OCI-LY7 (cell line): ENCODE data around the gene PRR5L.

ENCODE experiments used
- CTCF ChIP-seq: fragments of 200-600 bp; sonication (generic); conservative IDR thresholded peaks from 2 replicates; pipeline ENCODE4 v1.5.1; 2014; ENCODE audit warnings: mild to moderate bottlenecking, antibody characterized with exemption, low read length, moderate library complexity, mixed read lengths
- EZH2phosphoT487 ChIP-seq: fragments of 200-600 bp; sonication (generic); IDR thresholded peaks from 2 replicates; pipeline ENCODE4 v1.6.1; 2018; ENCODE audit warnings: low read depth, borderline replicate concordance, mild to moderate bottlenecking, mixed run types, antibody characterized with exemption, low read length, moderate library complexity, mixed read lengths

DNA sequence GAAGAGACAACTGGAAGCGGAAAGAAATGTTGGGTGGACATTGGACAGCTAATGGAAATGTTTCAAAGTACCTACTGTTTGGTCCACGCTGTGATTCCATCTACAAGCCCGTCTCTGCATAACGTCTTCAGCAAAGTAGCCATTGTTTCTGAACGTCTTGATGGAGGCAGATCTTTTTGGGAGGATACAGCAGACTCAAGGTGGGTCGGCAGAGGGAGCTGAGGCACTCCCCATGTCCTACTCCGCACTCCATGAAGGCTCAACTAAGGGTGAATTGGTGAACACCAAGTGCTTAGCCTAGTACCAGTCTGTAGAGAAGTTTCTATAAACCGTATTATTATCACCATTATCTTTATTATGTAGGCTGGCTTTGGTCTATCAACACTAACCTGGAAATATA is 45.8 kb downstream of the PRR5L start:
- TF ChIP-seq CTCF (no peak), EZH2phosphoT487 (no peak)
